Epithelial cell of proximal tubule (primary cell): Measurements from ENCODE around the gene PMFBP1. TPM values are rescaled to one million over a fixed set of nuclear protein-coding genes. Genes with fewer than 3 reads are reported as not detected.

Experiments
- DNase-seq: peaks from one replicate; pipeline ENCODE4 v3.0.0-alpha.2; 2011; ENCODE audit warnings: low read depth
- H3K4me3 ChIP-seq: 2 replicates; pipeline ENCODE4 v1.5.1; 2011; ENCODE audit warnings: low read depth, mild to moderate bottlenecking, low read length
- total RNA-seq: library from RNA; depleted of rRNA; stranded (reverse); fragments of >200 nt; gene quantifications from 2 replicates; pipeline ENCODE4 v1.2.3, GENCODE V29; 2015
- TF ChIP-seq, protein P1 (sequence below): conservative IDR thresholded peaks from 2 replicates; pipeline ENCODE4 v1.5.1; 2012; ENCODE audit warnings: low read depth, mild to moderate bottlenecking, low read length

PMFBP1 gene
- total RNA-seq, 1 donor from 2014 or later = 0.52 TPM

DNA sequence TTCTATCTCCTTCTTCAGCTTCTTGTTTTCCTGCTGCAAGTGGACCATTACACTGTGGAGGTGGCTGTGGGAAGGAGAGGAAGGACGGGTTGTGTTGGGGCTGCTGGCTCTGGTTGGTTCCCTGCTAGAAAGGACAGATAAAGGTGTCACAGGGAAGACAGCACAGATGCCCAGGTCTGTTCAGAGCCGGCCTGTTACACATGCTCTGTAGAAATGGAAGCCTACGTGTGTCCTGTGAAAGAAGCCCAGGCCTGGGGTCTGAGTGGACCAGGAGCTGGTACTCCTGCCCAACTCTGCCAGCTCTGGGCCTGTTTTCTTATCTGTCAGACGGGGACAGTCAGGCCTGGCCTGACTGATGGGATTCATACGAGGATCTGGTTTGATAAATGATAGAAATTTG is 51.9 kb downstream of the PMFBP1 start:
- DNase-seq = no peak
- TF ChIP-seq, protein P1, sequence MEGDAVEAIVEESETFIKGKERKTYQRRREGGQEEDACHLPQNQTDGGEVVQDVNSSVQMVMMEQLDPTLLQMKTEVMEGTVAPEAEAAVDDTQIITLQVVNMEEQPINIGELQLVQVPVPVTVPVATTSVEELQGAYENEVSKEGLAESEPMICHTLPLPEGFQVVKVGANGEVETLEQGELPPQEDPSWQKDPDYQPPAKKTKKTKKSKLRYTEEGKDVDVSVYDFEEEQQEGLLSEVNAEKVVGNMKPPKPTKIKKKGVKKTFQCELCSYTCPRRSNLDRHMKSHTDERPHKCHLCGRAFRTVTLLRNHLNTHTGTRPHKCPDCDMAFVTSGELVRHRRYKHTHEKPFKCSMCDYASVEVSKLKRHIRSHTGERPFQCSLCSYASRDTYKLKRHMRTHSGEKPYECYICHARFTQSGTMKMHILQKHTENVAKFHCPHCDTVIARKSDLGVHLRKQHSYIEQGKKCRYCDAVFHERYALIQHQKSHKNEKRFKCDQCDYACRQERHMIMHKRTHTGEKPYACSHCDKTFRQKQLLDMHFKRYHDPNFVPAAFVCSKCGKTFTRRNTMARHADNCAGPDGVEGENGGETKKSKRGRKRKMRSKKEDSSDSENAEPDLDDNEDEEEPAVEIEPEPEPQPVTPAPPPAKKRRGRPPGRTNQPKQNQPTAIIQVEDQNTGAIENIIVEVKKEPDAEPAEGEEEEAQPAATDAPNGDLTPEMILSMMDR = no peak
- no peak overlapping the region for H3K4me3 ChIP-seq

DNA sequence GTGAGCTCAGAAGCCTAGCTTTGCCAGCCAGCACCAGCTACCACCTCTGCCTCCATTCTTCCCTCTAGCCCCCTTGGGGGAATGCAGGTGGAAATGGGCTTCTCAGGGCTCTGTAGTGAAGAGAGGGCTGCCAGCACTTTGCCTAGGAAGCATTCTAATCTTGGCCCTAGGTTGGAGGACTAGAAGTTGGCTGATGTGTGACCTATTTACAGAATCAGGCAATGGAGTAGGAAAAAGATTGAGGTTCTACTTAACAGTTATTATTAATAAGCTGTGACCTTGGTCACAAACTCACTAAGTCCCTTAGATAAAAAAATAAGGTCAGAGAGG is 58.4 kb downstream of the PMFBP1 start:
- DNase-seq = no peak
- no peak overlapping the region for H3K4me3 ChIP-seq
- TF ChIP-seq, protein P1 = no peak

DNA sequence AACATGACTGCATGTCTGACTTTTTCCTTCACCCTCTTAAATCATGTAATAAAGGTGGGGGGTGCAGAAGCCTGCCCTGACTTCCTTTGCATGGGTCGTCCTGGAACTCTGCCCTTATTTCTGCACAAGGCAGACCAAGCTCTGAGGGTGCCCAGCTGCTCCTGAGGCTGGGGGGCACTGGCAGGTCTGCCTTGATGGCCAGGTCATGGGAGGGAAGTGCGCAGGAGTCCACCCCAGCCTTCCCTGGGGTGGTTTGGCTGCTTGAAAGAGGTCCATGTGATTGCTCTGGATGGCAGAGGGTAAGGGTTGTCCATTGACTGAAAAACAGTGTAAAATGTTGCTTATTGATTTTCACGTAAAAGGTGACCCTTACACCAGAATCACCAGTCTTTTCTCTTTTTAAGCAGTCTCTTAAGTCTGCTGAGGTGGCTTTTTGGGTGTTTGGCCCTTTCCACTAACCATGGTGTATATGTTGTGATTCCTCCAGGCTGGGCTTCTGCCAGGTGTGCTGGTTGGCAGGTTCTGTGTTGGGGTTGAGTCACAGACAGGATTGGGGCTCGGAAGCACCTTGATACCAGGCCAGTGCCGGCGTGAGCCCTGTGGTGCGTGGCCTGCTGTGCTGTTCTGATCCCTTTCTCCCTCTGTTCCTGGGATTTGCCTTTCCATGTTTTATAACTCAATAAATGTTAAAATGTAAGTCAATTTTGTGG is 58.9 kb downstream of the PMFBP1 start:
- no peak overlapping the region for H3K4me3 ChIP-seq
- DNase-seq = no peak
- TF ChIP-seq, protein P1 = no peak

DNA sequence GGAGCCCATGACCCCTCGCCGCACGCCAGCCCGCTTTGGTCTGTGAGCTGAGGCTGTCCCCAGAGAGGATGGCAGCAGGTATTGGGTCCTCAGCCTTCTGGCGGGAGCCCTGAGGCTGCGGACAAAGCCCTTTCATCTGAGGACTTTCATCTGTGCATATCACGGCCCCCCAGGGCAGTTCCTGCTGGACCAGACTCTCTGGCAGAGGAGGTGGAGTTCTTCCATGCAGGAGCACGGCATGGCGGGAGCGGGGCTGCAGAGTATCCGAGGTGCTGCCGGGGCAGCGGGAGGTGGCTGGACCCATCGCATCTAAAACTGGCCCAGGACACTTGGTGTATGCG is 59.5 kb downstream of the PMFBP1 start:
- no peak overlapping the region for H3K4me3 ChIP-seq
- TF ChIP-seq, protein P1 = no peak
- no peak for DNase-seq

DNA sequence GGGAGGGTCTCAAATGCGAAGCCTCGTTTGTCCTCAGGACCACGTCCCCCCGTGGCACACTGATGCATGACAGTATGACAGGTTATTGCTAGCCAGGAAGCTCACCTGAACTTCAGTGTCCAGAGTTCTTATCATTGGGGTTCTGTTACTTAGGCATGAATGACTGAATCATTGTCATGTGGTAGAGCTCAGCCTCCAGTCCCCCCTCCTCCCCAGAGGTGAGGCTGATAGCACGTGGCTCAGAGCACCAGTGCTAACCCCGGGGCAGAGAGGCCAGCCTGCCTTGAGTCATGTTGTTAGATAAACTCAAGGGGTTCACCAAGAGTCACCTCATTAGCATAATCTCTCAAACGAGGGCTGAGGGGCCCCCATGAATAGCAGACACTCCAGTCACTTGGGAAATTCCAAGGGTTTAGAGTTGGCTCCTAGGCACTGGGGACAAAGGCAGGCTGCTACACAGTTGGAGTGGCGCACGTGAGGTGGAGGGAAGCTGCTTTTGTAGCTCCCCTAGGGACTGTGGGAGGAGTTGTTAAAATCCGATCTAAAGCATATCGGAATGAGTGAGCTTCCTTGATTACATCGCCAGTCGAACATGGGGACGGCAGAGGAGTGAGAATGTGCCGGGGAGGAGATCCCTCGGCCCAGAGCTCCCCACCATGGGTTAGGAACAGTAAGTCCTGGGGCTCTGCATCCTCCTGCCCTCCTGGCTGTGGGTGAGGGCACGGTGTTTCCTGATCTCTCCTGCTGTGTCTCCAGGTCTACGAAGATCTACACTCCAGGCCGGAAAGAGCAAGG is 60.1 kb downstream of the PMFBP1 start:
- H3K4me3 ChIP-seq = no peak overlapping the region
- DNase-seq = no peak
- TF ChIP-seq, protein P1 = no peak

DNA sequence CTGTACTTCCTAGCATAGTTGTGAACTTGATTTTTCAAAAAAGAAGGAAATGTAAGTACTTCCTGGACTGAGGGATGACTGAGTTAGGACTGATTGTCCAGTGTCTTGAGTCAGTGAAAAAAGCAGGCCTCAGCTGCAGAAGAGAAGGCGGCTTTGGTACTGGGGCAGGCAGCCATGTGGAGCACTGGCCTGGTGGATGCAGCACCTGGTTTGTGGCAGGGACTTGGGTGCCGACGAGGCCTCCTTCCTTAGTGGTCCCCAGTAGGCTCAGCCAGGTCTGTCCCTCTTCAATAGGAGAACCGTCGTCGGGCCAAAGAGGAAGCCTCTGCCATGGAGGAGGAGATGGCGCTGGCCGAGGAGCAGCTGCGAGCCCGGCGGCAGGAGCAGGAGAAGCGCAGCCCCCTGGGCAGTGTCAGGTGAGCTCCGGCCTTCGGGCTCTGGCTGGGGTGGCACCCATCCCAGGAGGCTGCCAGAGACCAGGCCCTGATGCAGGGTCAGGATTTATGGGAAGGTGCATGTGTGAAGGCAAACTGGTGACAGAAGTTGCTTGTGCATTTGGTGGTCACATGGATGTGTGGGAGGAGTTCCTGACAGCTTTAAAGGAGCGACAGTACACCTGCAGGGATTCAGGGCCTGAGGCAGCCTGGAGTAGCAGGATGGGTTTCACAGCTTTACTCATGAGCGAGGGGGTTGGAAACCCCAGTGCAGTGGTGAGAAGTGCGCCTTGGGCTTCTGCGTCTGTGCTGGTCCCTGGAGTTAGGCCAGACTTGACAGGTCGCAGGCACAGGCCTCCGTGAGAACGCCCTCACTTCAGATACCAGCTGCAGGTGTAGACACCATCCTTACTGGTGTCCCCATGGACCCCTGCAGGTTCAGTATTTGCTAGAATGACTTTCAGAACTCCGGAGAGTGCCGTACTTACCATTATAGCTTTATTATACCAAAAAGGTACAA is 61.0 kb downstream of the PMFBP1 start:
- TF ChIP-seq, protein P1 = no peak
- no peak overlapping the region for H3K4me3 ChIP-seq
- no peak for DNase-seq
